ENCODE results near the gene WDR45. TPM values are rescaled to one million over a fixed set of nuclear protein-coding genes. Genes with fewer than 3 reads are reported as not detected.

The WDR45 gene
- total RNA-seq, 1 donor from 2014 or later: 49.2 TPM

DNA sequence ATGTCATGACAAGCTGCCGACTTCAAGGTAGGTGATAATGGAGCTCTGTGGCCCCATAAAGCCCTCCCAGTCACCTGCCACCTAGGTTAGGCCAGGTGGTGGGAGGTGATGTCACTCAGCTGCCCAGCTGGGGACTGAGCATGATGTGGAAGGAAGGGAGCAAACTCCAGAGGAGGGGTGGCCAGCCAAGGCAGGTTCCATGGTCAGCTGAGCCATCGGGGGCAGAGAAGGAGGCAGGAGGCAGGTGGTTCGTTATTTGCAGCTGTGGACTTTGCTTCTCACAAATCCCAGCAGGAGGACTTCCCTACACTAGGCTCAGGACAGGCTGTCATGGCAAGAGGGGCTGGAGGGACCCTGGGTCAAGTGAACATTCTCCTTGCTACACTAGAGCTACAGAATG lies 18.8 kb downstream of the WDR45 start:
- H3K27me3 Mint-ChIP-seq (ENCODE audit: low read depth): no peaks in the 10 kb centered on the region
- DNase-seq (ENCODE audit: low spot score): no peak
- no peak overlapping the region for H3K4me3 Mint-ChIP-seq (ENCODE audit: unreplicated experiment)
- TF ChIP-seq CTCF (IDR thresholded peaks at IDR 0.05): no peak
- H3K36me3 Mint-ChIP-seq (ENCODE audit: low read depth): no peaks in the 10 kb centered on the region
- no peak overlapping the region for H3K27ac Mint-ChIP-seq (ENCODE audit: unreplicated experiment)
- H3K4me1 Mint-ChIP-seq (ENCODE audit: low read depth): peaks cover 6% of the 10 kb centered on the region
- H3K9me3 Mint-ChIP-seq (ENCODE audit: low read depth): peaks cover 4% of the 10 kb centered on the region

- H3K27me3 Mint-ChIP-seq (ENCODE audit: low read depth): no peaks in the 10 kb centered on the region
- no peak overlapping the region for H3K4me3 Mint-ChIP-seq (ENCODE audit: unreplicated experiment)
- no peaks in the 10 kb centered on the region for H3K36me3 Mint-ChIP-seq (ENCODE audit: low read depth)
- DNase-seq (ENCODE audit: low spot score): no peak
- peaks cover 5% of the 10 kb centered on the region for H3K9me3 Mint-ChIP-seq (ENCODE audit: low read depth)
- peaks cover 17% of the 10 kb centered on the region for H3K4me1 Mint-ChIP-seq (ENCODE audit: low read depth)
- no peak overlapping the region for H3K27ac Mint-ChIP-seq (ENCODE audit: unreplicated experiment)
- no peak for TF ChIP-seq CTCF (IDR thresholded peaks at IDR 0.05)
These were observed 20.0 kb downstream of the WDR45 start for GRCh38 chrX:49059681-49060085.

DNA sequence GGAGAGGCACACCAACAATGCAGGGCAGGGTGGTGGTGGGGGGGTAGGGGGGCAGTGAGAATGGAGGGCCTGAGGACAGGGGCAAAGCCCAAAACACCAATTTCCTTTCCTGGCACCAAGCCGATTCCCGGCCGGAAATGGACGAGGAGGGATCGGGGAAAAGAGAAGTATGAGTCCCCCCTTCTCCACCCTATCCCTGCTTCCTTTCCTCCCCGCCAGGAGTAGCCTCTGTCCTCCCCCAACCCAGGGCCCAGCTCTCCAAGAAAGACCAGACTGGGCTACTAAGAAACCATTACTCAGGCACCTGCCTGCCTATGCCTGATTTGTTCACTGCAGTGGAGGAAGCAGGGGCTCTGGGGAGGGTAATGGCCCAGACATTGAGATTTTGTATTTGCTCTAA lies 20.5 kb downstream of the WDR45 start:
- Mint-ChIP-seq H3K9me3 (ENCODE audit: low read depth) (peaks cover 10% of the 10 kb centered on the region), H3K27ac (ENCODE audit: unreplicated experiment) (no peak overlapping the region), H3K36me3 (ENCODE audit: low read depth) (no peaks in the 10 kb centered on the region), H3K4me1 (ENCODE audit: low read depth) (peaks cover 22% of the 10 kb centered on the region), H3K4me3 (ENCODE audit: unreplicated experiment) (no peak overlapping the region), H3K27me3 (ENCODE audit: low read depth) (no peaks in the 10 kb centered on the region)
- DNase-seq (ENCODE audit: low spot score): no peak
- TF ChIP-seq CTCF (IDR thresholded peaks at IDR 0.05): no peak

GRCh38 chrX:49058794-49059193 lies 20.9 kb downstream of the WDR45 start, which contains the start of gene CCDC120:
Gene CCDC120, plus strand, starts transcription at chrX:49058999. Its CDS starts 3,043 bp downstream, at chrX:49062042.
- no peaks in the 10 kb centered on the region for H3K36me3 Mint-ChIP-seq (ENCODE audit: low read depth)
- peaks cover 14% of the 10 kb centered on the region for H3K9me3 Mint-ChIP-seq (ENCODE audit: low read depth)
- no peak for TF ChIP-seq CTCF (IDR thresholded peaks at IDR 0.05)
- no peaks in the 10 kb centered on the region for H3K27me3 Mint-ChIP-seq (ENCODE audit: low read depth)
- no peak for DNase-seq (ENCODE audit: low spot score)
- no peak within 1 kb of the TSS for H3K27ac Mint-ChIP-seq (ENCODE audit: unreplicated experiment)
- H3K4me1 Mint-ChIP-seq (ENCODE audit: low read depth): peaks cover 25% of the 10 kb centered on the region
- H3K4me3 Mint-ChIP-seq (ENCODE audit: unreplicated experiment): no peak within 1 kb of the TSS

DNA sequence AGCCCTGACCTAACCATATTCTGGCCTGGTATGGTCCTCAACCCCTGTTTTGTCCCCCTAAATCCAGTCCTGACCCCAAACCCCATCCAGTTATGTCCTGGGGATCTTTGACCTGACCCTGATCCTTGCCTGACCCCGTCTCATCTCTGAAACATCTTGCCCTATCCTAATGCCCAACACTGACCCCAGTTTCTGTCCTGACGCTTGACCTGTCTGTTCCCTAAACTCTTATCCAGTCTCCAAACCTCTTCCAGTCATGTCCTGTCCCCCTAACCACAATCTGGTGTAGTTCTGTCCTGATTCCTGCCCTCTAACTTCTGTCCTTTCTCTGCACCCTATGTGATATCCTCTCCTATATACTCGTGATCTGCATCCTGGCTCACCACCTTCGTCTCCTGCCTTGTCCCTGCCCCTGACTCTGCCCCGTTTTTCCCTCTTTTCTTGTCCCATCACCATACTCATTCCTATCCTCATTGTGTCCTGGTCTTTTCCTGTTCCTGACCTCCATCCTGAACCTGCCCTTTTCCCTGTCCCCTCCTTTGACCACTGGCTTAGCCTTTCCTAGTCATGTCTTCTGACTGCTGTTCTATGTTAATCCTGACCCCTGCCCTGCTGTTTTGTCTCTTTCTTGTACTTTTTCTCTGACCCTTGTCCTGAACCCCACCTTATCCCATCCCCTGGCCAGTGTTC lies 25.5 kb downstream of the WDR45 start:
- Mint-ChIP-seq H3K9me3 (ENCODE audit: low read depth) (peaks cover 17% of the 10 kb centered on the region), H3K4me3 (ENCODE audit: unreplicated experiment) (peak overlapping the region; percentile 76), H3K36me3 (ENCODE audit: low read depth) (peaks cover 1% of the 10 kb centered on the region), H3K27me3 (ENCODE audit: low read depth) (no peaks in the 10 kb centered on the region), H3K4me1 (ENCODE audit: low read depth) (peaks cover 31% of the 10 kb centered on the region), H3K27ac (ENCODE audit: unreplicated experiment) (peak overlapping the region; percentile 74)
- no peak for TF ChIP-seq CTCF (IDR thresholded peaks at IDR 0.05)
- DNase-seq (ENCODE audit: low spot score): no peak
